HFFc6 (cell line): Measurements from ENCODE around the gene NARF. TPM values are rescaled to one million over a fixed set of nuclear protein-coding genes. Genes with fewer than 3 reads are reported as not detected.

Experiments used
- DNase-seq: peaks from one replicate; pipeline ENCODE4 v3.0.0-alpha.2; 2018
- H3K27ac Mint-ChIP-seq: 2 replicates; pipeline ENCODE4 v1.8.0; 2020; ENCODE audit warnings: mild to moderate bottlenecking, mixed read lengths
- H3K27me3 Mint-ChIP-seq: 2 replicates; pipeline ENCODE4 v1.8.0; 2021; ENCODE audit warnings: mild to moderate bottlenecking, moderate library complexity, mixed read lengths; ENCODE audit not compliant: insufficient read depth
- H3K36me3 Mint-ChIP-seq: 2 replicates; pipeline ENCODE4 v1.8.0; 2021; ENCODE audit warnings: low read depth, mixed read lengths
- H3K4me1 Mint-ChIP-seq: 2 replicates; pipeline ENCODE4 v1.8.0; 2020; ENCODE audit warnings: low read depth, mixed read lengths
- H3K4me3 Mint-ChIP-seq: 2 replicates; pipeline ENCODE4 v1.8.0; 2020; ENCODE audit warnings: mild to moderate bottlenecking, moderate library complexity, mixed read lengths
- H3K9me3 Mint-ChIP-seq: 2 replicates; pipeline ENCODE4 v1.8.0; 2020; ENCODE audit warnings: mild to moderate bottlenecking, mixed read lengths
- total RNA-seq, 6 experiments: library from RNA; stranded (reverse); fragmentation: NEBNext Ultra II Directional; extraction: Animal tissue kit (Norgen Biotek cat#: 25700); gene quantifications; 2 replicates in 1 of 6; 3 replicates in 5 of 6; pipeline ENCODE4 v1.2.3, GENCODE V29; 2021
- TF ChIP-seq, protein P1 (sequence below): fragments of 200-600 bp; sonication (generic); IDR thresholded peaks from 2 replicates; pipeline ENCODE4 v1.5.0; 2021; ENCODE audit warnings: antibody characterized with exemption, mild to moderate bottlenecking

Gene NARF
- total RNA-seq, 6 experiments from 2014 or later = 25.2 to 38.1 (median 28.8) TPM

DNA sequence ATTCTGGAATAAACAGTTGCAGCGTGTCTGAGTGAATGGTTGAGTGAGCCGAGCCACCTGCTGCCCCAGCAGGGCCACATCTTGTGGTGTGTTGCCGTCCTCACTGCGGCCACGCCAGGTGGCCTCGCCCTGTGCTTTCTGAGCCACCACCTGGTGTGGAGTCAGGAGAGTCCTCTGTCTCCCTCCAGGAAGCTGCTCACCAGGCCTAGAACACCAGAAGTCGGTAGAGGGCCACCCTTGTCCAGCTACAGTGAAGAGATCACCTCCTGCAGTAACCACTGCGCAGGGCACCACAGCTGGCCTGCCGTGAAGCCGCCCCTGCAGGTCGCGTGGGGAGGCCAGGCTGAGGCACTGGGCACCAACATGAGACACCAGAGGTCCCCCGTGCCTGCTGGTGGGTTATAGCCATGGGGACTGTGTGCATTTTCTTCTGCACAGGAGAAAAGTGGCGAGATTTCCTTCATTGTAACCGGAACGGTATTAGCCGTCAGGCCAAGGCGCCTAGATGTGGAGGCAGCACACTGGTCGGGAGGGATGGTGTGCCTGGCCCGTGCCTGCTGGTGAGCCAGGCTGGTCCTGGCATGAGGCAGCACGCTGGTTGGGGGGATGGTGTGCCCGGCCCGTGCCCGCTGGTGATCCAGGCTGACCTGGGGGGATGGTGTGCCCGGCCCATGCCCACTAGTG lies 32.1 kb downstream of the NARF start:
- Mint-ChIP-seq H3K36me3 (no peaks in the 10 kb centered on the region; the same call in none of the 2 replicates), H3K27me3 (peaks cover 10% of the 10 kb centered on the region), H3K27ac (no peak overlapping the region), H3K9me3 (no peaks in the 10 kb centered on the region), H3K4me1 (peaks cover 32% of the 10 kb centered on the region), H3K4me3 (no peak overlapping the region)
- no peak for DNase-seq
- TF ChIP-seq, protein P1, sequence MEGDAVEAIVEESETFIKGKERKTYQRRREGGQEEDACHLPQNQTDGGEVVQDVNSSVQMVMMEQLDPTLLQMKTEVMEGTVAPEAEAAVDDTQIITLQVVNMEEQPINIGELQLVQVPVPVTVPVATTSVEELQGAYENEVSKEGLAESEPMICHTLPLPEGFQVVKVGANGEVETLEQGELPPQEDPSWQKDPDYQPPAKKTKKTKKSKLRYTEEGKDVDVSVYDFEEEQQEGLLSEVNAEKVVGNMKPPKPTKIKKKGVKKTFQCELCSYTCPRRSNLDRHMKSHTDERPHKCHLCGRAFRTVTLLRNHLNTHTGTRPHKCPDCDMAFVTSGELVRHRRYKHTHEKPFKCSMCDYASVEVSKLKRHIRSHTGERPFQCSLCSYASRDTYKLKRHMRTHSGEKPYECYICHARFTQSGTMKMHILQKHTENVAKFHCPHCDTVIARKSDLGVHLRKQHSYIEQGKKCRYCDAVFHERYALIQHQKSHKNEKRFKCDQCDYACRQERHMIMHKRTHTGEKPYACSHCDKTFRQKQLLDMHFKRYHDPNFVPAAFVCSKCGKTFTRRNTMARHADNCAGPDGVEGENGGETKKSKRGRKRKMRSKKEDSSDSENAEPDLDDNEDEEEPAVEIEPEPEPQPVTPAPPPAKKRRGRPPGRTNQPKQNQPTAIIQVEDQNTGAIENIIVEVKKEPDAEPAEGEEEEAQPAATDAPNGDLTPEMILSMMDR = no peak

DNA sequence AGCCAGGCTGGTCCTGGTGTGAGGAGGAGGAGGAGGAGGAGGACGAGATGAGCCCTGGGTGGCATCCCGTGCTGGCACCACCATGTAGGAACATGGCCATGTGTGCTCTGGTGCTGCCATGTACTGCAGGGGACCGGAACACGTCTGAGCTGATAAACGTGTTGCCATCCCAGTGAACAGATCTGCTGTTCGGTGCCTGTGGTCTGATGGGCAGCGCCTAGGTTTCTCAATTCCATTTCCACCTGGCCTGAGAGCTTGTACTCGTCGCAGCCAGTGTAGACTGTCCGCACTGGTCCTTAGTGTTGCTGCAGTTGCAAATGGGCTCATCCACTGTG lies 32.6 kb downstream of the NARF start:
- peaks cover 10% of the 10 kb centered on the region for H3K27me3 Mint-ChIP-seq
- H3K4me3 Mint-ChIP-seq = no peak overlapping the region
- H3K4me1 Mint-ChIP-seq = peaks cover 32% of the 10 kb centered on the region
- H3K36me3 Mint-ChIP-seq = no peaks in the 10 kb centered on the region; the same call in none of the 2 replicates
- DNase-seq = no peak
- TF ChIP-seq, protein P1 = no peak
- H3K9me3 Mint-ChIP-seq = no peaks in the 10 kb centered on the region
- H3K27ac Mint-ChIP-seq = no peak overlapping the region

DNA sequence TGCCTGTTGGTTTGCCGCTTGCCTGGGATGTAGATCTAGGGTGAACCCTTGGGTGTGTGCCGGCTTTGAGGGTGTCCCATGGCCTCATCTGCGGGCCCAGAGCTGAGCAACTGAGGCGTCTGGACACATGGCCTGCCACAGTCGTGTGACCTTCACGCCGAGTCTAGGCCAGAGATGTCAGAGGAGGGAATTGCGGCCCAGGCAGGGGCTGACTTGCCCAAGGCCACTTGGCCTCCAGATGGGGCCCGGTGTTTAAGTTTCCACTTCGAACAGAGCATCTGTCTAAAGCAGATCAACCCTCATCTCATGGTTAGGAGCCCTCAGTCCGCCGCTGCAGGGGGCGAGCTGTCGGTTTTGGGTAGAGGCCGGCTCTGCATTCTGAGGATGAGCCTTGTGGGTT lies 33.0 kb downstream of the NARF start:
- peaks cover 32% of the 10 kb centered on the region for H3K4me1 Mint-ChIP-seq
- no peak overlapping the region for H3K27ac Mint-ChIP-seq
- no peak for DNase-seq
- H3K9me3 Mint-ChIP-seq = no peaks in the 10 kb centered on the region
- no peaks in the 10 kb centered on the region; the same call in none of the 2 replicates for H3K36me3 Mint-ChIP-seq
- no peak overlapping the region for H3K4me3 Mint-ChIP-seq
- peaks cover 10% of the 10 kb centered on the region for H3K27me3 Mint-ChIP-seq
- TF ChIP-seq, protein P1 = no peak

DNA sequence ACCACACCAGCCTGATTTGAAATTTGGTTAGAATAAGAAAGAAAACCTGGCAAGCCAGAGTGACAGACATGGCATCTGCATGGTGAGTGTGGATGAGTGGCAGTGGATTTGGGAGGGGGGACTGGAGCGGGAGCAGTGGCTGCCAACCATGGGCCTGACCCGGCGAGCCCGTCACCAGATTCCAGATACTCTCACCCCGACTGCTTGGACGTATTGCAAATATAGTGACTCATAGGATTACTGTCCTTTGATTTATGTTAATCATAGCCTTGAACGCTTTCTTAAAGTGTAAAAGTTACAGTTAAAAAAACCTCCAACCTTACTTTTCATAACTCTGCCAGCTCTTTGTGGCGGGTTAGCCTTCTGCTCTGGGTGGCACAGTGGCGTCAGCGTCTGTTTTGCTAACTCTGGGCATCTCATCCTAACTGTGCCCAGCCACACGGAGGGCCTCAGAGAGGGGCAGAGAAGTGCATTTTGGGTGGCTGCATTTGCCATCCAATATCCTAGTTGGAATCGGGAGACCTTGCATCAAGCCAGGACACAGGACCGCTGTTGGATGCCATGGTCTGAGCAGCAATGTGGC lies 34.2 kb downstream of the NARF start:
- DNase-seq = peak; percentile 66
- Mint-ChIP-seq H3K4me3 (0 out of 2 replicates have a peak overlapping the region, but pooled peaks have one; percentile 6), H3K9me3 (no peaks in the 10 kb centered on the region), H3K27me3 (peaks cover 10% of the 10 kb centered on the region), H3K4me1 (peaks cover 35% of the 10 kb centered on the region), H3K27ac (peak overlapping the region; percentile 73), H3K36me3 (no peaks in the 10 kb centered on the region; the same call in 1 of the 2 replicates)
- TF ChIP-seq, protein P1 = no peak

DNA sequence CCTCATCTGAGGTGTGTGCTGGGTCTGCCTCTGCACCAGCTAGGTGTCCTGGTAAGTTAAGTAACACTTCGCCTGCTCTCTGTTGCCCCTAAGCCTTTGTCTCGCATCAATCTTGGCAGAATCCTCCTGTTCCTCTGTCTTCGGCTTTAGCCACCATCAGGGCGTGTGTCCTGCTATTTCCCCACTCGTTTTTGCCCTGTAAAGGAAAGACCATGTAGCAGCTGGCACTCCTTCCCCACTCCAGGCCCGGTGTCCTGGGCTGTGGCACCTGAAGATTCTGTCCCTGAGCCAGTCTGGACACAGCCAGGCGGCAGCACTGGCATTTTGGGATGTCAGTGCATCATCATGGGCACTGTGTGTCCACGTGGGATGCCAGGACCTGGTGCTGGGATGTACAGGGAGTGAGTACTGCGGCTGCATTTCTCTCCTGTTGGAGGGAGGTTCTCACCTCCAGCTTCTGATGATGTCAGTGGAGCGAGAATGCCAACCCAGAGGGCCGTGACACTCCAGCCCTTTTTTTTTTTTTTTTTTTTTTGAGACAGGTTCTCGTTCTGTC lies 34.8 kb downstream of the NARF start:
- peak; percentile 10 for DNase-seq
- Mint-ChIP-seq H3K4me3 (peak overlapping the region; percentile 13; the same call in 1 of the 2 replicates), H3K27me3 (peaks cover 10% of the 10 kb centered on the region), H3K36me3 (no peaks in the 10 kb centered on the region; the same call in 1 of the 2 replicates), H3K9me3 (no peaks in the 10 kb centered on the region), H3K27ac (peak overlapping the region; percentile 73), H3K4me1 (peaks cover 40% of the 10 kb centered on the region)
- TF ChIP-seq, protein P1 = no peak
